Stimulated activated CD8-positive, alpha-beta memory T cell treated with anti-CD3 and anti-CD28 coated beads, Interleukin-15, amount 100 ng/mL, for 24 hours (primary cell): Measurements from ENCODE around the gene TNNI3K.

Source experiments
- DNase-seq: peaks from one replicate; pipeline ENCODE4 v3.0.0-alpha.2; 2020; ENCODE audit warnings: low read depth

TNNI3K gene

DNA sequence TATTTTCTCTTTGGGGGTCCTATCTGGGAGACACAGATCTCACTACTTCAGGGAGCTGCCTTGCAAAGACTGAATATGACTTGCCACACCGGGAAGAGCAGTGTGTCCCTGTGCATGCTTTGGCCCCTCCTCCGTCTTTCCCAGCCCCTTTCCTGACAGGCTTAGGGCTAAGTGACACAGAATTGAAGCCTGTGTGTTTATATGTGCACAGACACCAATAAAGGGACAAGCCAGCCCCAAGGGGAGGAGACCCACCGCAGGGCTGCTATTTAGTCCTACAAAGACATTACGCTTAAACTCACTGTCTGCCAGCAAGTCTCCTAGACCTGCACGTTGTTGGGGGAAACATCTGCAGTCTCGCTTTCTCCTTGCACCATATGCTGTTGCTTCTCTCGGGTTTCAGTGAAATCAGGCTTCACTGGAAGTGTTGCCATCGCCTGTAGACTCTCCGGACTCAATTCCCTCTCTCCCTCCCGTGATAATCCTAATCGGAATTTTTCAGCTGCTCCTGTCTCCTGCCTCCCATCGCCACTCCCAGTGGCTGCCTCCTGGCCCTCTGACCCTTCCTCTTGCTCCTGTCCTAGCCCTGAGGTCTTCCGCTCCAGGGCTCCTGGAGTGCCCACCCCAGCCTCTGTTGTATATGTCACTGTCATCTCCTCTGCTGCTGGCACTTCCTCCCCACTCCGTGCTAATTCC lies 335.8 kb downstream of the TNNI3K start:
- no peak for DNase-seq

DNA sequence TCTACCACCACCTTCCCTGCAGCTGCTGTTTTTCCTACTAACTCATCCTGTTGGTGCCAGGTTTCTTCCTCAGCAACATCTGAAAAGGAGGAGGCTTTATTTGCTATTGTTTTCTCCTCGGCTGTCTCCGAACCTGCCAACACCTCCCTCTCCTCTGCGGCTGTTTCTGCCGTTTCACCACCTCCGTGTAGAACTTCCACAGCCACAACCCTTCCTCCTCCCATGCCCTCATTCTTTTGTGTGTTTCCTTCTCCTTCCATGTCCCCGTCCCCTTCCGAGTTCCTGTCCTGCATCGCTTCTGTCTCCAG lies 336.3 kb downstream of the TNNI3K start:
- DNase-seq: no peak

DNA sequence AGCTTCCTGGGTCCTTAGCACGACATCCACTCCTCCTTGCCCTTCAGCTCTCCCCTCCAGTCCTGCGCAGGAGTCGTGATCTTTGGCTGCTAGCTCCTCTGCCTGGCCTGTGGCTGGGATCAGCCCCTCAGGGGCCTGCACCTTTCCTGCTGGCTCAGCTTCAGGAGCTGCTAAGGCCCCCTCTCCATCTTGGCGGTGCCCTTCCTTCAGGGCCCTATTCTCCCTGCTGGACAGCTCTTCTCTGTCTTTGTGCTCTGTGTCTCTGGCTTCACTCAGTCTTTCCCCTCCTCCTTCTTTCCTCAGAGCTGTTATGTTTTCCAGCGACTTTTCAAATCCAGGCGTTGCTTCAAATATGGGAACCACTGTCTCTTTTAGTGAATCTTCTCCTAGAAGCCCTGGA lies 336.7 kb downstream of the TNNI3K start:
- no peak for DNase-seq

DNA sequence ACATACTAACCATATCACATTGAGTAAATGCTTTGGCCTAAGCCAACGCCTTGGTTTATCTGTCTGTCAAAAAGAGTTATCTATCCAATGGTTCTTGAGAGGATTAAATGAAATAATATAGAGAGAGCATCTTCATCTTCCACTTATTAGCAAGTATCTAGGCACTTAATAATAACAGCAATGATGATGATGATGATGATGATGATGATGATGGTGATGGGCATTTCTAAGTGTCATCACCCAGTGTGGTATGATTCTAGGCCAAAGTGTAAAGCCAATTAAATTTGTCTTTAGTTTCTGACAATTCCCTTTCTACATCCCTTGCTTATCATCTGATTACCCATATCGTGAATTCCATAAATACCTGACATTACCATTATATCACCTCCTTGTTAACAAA lies 342.9 kb downstream of the TNNI3K start:
- no peak for DNase-seq

DNA sequence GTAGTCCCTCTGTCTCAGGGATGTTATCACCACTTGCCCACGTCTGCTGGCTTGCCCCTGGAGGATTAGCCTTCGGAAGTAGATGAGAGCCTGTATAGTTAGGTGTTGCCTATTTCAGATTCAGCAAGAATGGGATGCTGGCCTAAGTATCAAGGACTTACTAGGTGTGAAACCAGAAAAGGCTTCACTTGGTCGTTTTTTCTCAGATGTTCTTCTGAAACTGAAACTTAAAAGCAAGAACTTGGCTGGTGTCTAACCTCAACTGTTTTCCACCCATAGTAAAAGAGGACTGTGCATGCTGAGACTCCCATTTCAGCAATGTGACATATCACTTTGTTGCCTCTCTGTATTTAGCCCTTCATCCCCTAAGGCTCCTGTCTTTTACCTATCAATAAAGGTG lies 344.2 kb downstream of the TNNI3K start:
- DNase-seq: no peak

DNA sequence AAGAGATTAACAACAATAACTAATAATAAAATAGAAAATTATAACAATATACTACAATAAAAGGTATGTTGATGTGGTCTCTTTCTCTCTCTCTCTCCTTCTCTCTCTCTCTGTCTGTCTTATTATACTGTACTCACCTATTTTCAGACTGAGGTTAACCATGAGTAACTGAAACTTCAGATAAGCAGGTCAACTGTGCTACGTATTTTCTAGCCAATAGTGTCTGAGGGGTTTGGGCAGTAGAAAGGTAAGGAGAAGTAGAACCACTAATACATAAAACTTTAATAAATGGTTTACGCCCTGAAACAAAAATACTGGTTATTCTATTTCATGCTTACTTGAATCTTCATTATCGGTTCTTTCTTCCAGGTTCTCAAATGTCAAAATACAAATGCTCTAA lies 348.2 kb downstream of the TNNI3K start:
- DNase-seq: no peak

DNA sequence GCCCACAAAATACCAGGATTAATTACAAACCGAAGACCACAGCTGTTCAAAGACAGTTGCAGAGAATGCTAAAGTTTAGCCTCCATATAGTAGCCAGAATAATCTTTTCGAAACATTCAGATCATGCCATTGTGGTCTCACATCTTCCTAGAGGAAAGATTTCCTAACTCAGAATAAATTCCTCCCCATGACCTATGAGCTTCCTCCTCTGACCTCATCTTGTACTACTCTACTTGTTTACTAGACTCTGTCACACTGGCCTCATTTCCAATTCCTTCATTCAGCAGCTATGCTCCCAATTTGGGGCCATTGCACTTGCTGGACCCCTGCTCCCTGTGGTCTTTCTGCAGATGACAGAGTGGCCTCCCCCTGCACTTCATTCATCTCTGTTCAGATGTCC lies 349.0 kb downstream of the TNNI3K start:
- DNase-seq: no peak

DNA sequence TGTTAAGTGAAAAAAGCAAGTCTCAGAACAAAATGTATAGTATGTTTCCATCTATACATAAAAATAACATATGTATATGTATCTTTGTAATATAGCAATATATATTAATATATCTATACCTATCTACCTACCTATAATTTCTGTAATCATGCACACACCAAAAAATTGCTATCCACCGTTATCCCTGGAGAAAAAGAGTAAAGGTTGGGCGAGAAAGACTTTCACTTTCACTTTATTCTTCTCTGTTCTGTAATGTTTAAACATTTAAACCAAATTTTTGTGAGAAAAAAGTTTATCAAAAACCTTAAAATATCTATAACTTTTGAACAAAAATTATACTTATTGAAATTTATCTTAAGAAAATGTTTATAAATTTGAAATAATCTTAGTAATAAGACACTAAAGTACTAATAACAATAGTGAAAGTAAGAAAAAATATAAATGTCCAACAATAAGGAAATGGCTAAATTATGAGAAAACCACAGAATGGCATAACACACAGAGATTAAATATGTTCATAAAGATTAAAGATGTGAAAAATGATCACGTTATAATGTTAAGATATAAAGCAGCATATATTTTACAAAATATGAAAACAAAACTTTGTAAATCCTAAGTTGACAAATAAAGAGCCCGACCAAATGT lies 351.2 kb downstream of the TNNI3K start:
- no peak for DNase-seq

DNA sequence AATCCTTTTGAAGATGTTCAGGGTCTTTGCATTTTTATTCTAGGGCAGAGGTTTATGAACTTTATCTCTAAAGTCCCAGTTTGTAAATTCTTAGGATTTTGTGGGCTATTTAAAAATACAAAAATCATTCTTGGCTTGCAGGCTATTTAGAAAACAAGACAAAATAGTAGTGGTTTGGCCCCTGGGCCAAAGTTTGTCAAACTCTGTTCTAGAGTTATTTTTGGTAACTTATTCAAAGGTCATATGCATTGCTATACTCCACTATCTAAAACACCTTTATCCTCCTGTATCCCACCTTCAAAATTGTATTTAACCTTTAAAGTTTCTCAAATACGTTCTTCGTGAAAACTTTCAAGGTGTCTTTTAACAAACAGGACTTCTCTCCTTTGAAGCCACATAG lies 352.7 kb downstream of the TNNI3K start:
- no peak for DNase-seq

DNA sequence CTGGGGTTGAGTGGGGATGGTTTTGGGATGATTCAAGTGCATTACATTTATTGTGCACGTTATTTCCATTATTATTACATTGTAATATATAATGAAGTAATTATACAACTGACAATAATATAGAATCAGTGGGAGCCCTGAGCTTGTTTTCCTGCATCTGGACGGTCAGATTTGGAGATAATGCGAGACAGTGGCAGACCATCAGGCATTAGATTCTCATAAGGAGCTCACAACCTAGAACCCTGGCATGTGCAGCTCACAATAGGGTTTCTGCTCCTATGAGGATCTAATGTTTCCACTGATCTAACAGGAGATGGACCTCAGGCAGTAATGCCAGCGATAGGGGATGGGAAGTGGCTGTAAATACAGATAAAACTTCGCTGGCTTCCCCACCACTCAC lies 355.1 kb downstream of the TNNI3K start:
- no peak for DNase-seq

DNA sequence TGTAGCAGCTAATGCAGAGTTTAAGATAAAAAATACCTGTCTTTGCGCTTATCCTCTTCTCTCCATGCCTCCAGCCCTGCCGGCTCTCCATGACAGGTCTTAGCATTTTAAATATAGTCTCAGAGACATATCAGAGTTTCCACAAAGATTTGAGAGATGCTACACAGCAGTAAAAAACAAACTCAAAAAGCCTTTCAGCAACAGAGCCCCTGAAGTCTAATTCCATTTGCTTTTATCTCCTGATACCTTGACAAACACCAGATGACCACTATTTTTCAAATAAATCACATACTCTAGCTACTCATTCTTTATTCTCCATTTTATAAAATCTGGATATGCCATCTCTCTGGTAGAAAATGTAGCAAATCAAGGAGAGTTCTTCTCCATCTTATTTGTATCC lies 356.8 kb downstream of the TNNI3K start:
- DNase-seq: no peak

DNA sequence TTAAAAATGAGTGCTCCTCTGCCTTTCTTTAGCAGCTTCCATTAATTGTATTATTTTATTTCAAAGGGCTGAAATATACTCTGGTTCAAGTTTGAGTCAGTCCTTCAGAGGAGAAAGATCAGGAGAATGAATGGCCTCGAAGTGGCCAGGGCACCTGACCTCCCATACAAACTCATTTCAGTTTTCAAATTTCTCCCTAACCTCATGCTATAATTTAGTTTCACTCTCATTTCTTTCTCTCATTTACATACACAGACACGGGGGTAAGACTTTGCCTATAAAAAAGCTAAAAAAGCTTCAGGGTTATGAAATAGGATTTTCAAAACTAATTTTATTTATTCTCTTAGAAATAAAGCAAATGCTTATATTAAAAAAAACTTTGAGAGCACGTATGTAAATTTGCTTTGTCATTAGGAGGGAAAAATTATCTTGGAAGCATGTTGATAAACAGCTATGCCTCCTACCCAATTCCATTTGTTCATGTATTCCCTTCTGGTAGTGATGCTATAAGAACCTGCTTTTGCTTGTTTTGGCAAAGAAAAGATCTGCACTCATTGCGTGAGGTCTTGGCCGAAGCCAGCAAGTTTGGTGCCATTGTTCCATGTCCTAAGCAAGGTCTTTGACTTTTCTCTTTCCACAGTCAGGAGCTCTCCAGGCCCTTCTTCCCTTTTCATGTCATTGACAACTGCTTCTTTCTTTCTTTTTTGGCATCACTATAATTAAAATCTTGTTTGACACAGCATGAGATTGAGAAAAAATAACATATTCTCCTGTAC lies 357.6 kb downstream of the TNNI3K start:
- no peak for DNase-seq
